Activated naive CD8-positive, alpha-beta T cell (primary cell): ENCODE results near the gene UGT2B10.
"Not testable (repeated sequence)": the region's sequence is repeated elsewhere in the genome, so short reads cannot be mapped to it uniquely, and the experiment has no call there.

Source experiments
- H3K27ac Mint-ChIP-seq: one replicate; pipeline ENCODE4 v1.8.0; 2021; ENCODE audit warnings: mixed read lengths
- H3K27me3 Mint-ChIP-seq: one replicate; pipeline ENCODE4 v1.8.0; 2021; ENCODE audit warnings: mixed read lengths
- H3K36me3 Mint-ChIP-seq: one replicate; pipeline ENCODE4 v1.8.0; 2021; ENCODE audit warnings: mixed read lengths
- H3K4me1 Mint-ChIP-seq: one replicate; pipeline ENCODE4 v1.8.0; 2021; ENCODE audit warnings: low read depth, mixed read lengths
- H3K4me3 Mint-ChIP-seq: one replicate; pipeline ENCODE4 v1.8.0; 2021; ENCODE audit warnings: mild to moderate bottlenecking, mixed read lengths
- H3K9me3 Mint-ChIP-seq: one replicate; pipeline ENCODE4 v1.8.0; 2021; ENCODE audit warnings: low read depth, mixed read lengths

The UGT2B10 gene

GRCh38 chr4:68815617-68816409 lies at the start of gene UGT2B10:
Gene UGT2B10 (plus strand): TSS chr4:68815994. CDS start chr4:68816020, 26 bp downstream.
- not testable (repeated sequence) for H3K36me3 Mint-ChIP-seq, H3K9me3 Mint-ChIP-seq, H3K4me1 Mint-ChIP-seq, H3K4me3 Mint-ChIP-seq, H3K27ac Mint-ChIP-seq, H3K27me3 Mint-ChIP-seq

DNA sequence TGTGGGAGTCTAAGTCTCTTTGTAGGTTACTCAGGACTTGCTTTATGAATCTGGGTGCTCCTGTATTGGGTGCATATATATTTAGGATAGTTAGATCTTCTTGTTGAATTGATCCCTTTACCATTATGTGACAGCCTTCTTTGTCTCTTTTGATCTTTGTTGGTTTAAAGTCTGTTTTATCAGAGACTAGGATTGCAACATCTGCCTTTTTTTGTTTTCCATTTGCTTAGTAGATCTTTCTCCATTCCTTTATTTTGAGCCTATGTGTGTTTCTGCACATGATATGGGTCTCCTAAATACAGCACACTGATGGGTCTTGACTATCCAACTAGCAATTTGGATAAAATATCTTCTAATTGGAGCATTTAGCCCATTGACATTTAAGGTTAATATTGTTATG lies 44.0 kb upstream of the UGT2B10 start:
- H3K27me3 Mint-ChIP-seq, H3K36me3 Mint-ChIP-seq, H3K27ac Mint-ChIP-seq, H3K9me3 Mint-ChIP-seq, H3K4me1 Mint-ChIP-seq, H3K4me3 Mint-ChIP-seq: not testable (repeated sequence)

GRCh38 chr4:68773699-68774098 lies 42.1 kb upstream of the UGT2B10 start:
- Mint-ChIP-seq H3K4me1 (no peaks in the 10 kb centered on the region), H3K36me3 (no peaks in the 10 kb centered on the region), H3K27me3 (no peaks in the 10 kb centered on the region), H3K4me3 (no peak overlapping the region), H3K27ac (no peak overlapping the region), H3K9me3 (no peaks in the 10 kb centered on the region)

DNA sequence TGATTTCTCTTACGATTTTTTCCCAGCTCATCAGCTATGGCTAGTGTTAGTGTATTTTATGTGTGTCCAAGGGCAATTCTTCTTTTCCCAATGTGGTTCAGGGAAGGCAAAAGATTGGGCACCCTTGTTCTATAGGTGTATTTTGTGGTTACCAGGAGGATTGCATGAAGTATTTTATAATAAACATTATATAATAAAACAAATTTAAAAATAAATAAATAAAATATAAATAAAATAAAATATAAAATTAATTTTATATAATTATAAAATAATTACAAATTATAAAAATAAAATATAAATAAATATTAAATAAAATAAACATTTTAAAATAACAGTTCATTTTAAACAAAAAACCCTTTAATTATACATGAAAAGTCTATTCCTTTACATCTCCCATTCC lies 35.6 kb upstream of the UGT2B10 start:
- Mint-ChIP-seq H3K27ac (no peak overlapping the region), H3K27me3 (peaks cover 4% of the 10 kb centered on the region), H3K4me3 (no peak overlapping the region), H3K9me3 (peaks cover 23% of the 10 kb centered on the region), H3K36me3 (peaks cover 5% of the 10 kb centered on the region), H3K4me1 (no peaks in the 10 kb centered on the region)

DNA sequence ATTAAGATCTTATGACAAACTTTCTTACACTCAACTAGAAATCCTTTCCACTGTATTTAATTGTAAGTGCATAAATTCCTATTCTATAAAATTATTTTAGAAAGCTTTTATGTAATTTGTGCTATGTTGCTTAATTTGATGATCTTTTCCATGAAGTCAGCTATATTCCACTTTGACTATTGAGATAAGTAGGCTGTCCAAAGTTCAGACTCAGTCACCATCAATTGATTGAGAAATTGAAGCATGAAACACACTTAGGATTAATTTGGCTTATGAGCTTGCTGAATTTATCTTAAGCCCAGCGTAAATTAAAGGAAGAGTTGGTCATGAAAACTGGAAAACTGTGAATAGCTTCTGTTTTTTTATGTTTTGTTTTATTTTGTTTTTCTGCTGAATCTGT lies 18.7 kb upstream of the UGT2B10 start:
- no peak overlapping the region for H3K4me3 Mint-ChIP-seq
- no peaks in the 10 kb centered on the region for H3K4me1 Mint-ChIP-seq
- no peaks in the 10 kb centered on the region for H3K9me3 Mint-ChIP-seq
- peaks cover 2% of the 10 kb centered on the region for H3K27me3 Mint-ChIP-seq
- no peak overlapping the region for H3K27ac Mint-ChIP-seq
- H3K36me3 Mint-ChIP-seq, result no peaks in the 10 kb centered on the region

GRCh38 chr4:68797618-68798017 lies 18.2 kb upstream of the UGT2B10 start:
- Mint-ChIP-seq H3K4me1 (no peaks in the 10 kb centered on the region), H3K9me3 (no peaks in the 10 kb centered on the region), H3K27me3 (peaks cover 2% of the 10 kb centered on the region), H3K36me3 (no peaks in the 10 kb centered on the region), H3K27ac (no peak overlapping the region), H3K4me3 (no peak overlapping the region)

DNA sequence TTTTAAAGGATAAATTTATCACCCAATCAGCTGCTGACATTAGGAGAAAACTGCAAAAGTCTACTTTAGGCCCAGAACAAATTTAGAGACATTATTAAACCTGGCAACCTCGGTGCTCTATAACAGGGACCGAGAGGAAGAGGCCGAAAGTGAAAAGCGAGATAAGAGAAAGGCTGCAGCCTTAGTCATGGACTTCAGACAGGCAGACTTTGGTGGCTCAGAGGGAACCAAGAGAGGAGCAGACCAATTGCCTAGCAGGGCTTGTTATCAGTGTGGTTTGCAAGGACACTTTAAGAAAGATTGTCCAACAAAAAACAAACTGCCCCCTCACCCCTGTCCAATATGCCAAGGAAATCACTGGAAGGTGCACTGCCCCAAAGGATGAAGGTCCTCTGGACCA lies 12.8 kb upstream of the UGT2B10 start:
- Mint-ChIP-seq H3K4me1 (no peaks in the 10 kb centered on the region), H3K27me3 (peaks cover 4% of the 10 kb centered on the region), H3K4me3 (no peak overlapping the region), H3K27ac (no peak overlapping the region), H3K9me3 (no peaks in the 10 kb centered on the region), H3K36me3 (no peaks in the 10 kb centered on the region)

DNA sequence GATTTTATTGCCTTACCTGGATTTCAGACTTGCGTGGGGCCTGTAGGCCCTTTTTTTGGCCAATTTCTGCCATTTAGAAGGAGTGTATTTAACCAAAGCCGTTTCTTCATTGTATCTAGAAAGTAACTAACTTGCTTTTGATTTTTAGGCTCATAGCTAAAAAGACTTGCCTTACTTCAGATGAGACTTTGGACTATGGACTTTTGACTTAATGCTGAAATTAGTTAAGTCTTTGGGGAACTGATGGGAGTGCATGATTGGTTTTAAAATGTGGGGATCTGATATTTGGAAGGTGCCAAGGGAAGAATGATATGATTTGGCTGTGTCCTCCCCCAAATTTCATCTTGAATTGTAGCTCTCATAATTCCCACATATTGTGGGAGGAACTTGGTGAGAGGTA lies 7.7 kb upstream of the UGT2B10 start:
- Mint-ChIP-seq H3K4me3 (no peak overlapping the region), H3K36me3 (no peaks in the 10 kb centered on the region), H3K27ac (no peak overlapping the region), H3K9me3 (no peaks in the 10 kb centered on the region), H3K4me1 (no peaks in the 10 kb centered on the region), H3K27me3 (peaks cover 2% of the 10 kb centered on the region)

GRCh38 chr4:68810919-68811318 lies 4.9 kb upstream of the UGT2B10 start:
- Mint-ChIP-seq H3K27ac (no peak overlapping the region), H3K4me3 (no peak overlapping the region), H3K36me3 (no peaks in the 10 kb centered on the region), H3K4me1 (no peaks in the 10 kb centered on the region), H3K9me3 (no peaks in the 10 kb centered on the region), H3K27me3 (peaks cover 2% of the 10 kb centered on the region)

DNA sequence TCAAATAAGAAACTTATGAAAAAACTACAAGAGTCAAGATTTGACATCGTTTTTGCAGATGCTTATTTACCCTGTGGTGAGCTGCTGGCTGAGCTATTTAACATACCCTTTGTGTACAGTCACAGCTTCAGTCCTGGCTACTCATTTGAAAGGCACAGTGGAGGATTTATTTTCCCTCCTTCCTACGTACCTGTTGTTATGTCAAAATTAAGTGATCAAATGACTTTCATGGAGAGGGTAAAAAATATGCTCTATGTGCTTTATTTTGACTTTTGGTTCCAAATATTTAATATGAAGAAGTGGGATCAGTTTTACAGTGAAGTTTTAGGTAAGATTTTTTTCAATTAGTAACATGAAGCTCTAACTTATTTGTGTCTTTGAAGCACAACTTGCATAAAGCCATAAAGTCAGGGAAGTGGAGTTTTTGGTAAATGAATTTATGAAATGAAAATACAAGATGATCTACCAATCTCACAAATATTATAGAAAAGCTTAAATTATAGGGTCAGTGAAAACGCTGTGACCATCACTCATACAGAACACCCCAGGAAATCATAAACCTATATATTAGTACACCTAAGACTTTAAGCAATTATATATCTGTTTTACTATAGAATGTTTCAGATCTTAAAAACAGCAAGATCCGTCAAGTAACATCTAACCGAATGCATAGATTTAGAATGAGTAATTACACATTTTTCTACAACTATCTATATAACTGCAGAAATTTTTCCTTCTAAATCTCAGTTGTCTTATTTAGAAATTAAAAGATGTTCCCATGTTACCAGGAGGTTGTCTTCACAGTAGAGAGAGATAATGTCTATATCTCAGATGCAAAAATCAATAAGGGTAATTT lies 844 bp downstream of the UGT2B10 start:
- not testable (repeated sequence) for H3K27me3 Mint-ChIP-seq, H3K27ac Mint-ChIP-seq, H3K4me1 Mint-ChIP-seq, H3K9me3 Mint-ChIP-seq, H3K36me3 Mint-ChIP-seq, H3K4me3 Mint-ChIP-seq

- Mint-ChIP-seq H3K9me3 (no peaks in the 10 kb centered on the region), H3K4me3 (no peak overlapping the region), H3K4me1 (no peaks in the 10 kb centered on the region), H3K36me3 (no peaks in the 10 kb centered on the region), H3K27me3 (no peaks in the 10 kb centered on the region), H3K27ac (no peak overlapping the region)
Measured at GRCh38 chr4:68817386-68817785, 1.6 kb downstream of the UGT2B10 start.

- not testable (repeated sequence) for H3K27ac Mint-ChIP-seq, H3K36me3 Mint-ChIP-seq, H3K9me3 Mint-ChIP-seq, H3K4me3 Mint-ChIP-seq, H3K27me3 Mint-ChIP-seq, H3K4me1 Mint-ChIP-seq
Measured at GRCh38 chr4:68818030-68818462, 2.3 kb downstream of the UGT2B10 start.

GRCh38 chr4:68831642-68832041 lies 15.8 kb downstream of the UGT2B10 start:
- Mint-ChIP-seq H3K27ac (no peak overlapping the region), H3K4me1 (no peaks in the 10 kb centered on the region), H3K36me3 (no peaks in the 10 kb centered on the region), H3K4me3 (no peak overlapping the region), H3K27me3 (no peaks in the 10 kb centered on the region), H3K9me3 (no peaks in the 10 kb centered on the region)

GRCh38 chr4:68850293-68850692 lies 34.5 kb downstream of the UGT2B10 start:
- Mint-ChIP-seq H3K27me3 (peaks cover 3% of the 10 kb centered on the region), H3K9me3 (no peaks in the 10 kb centered on the region), H3K27ac (no peak overlapping the region), H3K4me1 (no peaks in the 10 kb centered on the region), H3K4me3 (no peak overlapping the region), H3K36me3 (no peaks in the 10 kb centered on the region)

- no peaks in the 10 kb centered on the region for H3K36me3 Mint-ChIP-seq
- no peaks in the 10 kb centered on the region for H3K27me3 Mint-ChIP-seq
- no peak overlapping the region for H3K27ac Mint-ChIP-seq
- no peak overlapping the region for H3K4me3 Mint-ChIP-seq
- H3K4me1 Mint-ChIP-seq, result no peaks in the 10 kb centered on the region
- peaks cover 4% of the 10 kb centered on the region for H3K9me3 Mint-ChIP-seq
Measured at GRCh38 chr4:68855771-68856170, 40.0 kb downstream of the UGT2B10 start.
